Erythroblast (primary cell): Measurements from ENCODE around the gene CSNK2A3.
"Not testable (repeated sequence)": the region's sequence is repeated elsewhere in the genome, so short reads cannot be mapped to it uniquely, and the experiment has no call there.

Experiments used
- DNase-seq, 2 experiments: peaks; one replicate each; lab custom pipeline; 2025; lab: John Stamatoyannopoulos, UW
- GATA1 ChIP-seq: IDR thresholded peaks from 2 replicates; pipeline ENCODE4 v1.6.1; 2011; ENCODE audit warnings: low read depth, mild to moderate bottlenecking, control low read depth, low read length, moderate library complexity
- POLR2A ChIP-seq: IDR thresholded peaks from 2 replicates; pipeline ENCODE4 v1.6.1; 2011; ENCODE audit warnings: mild to moderate bottlenecking, low read length

The CSNK2A3 gene

DNA sequence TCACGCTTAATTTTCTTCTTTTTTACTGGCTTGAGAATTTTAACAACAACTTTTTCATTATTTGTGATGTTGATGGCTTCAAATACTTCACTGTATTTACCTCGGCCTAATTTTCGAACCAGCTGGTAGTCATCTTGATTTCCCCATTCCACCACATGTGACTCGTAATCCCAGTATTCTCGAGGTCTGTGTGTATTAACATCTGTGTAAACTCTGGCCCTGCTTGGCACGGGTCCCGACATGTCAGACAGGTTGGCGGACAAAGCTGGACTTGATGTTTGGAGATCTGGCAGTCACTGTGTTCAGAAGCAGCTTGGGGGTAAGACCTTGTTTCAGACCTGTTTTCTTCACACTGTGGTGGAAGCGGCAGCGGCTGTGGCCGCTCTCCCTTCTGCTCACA, at the start of gene CSNK2A3:
Gene CSNK2A3, minus strand, starts transcription at position 373 of the 400 bp plus-strand sequence. Its CDS starts 131 bp downstream, at position 242.
- not testable (repeated sequence) for DNase-seq

GRCh38 chr11:11401960-11402535, 49.0 kb upstream of the CSNK2A3 start:
- DNase-seq: peak; percentile 86 to 92
- TF ChIP-seq GATA1 (no peak), POLR2A (no peak)

- DNase-seq: peak; percentile 69 to 79
- TF ChIP-seq POLR2A: no peak
- no peak for TF ChIP-seq GATA1
Measured at GRCh38 chr11:11400635-11401232, 47.7 kb upstream of the CSNK2A3 start.

GRCh38 chr11:11400121-11400520, 47.1 kb upstream of the CSNK2A3 start:
- TF ChIP-seq POLR2A: no peak
- no peak for TF ChIP-seq GATA1
- DNase-seq: no peak

DNA sequence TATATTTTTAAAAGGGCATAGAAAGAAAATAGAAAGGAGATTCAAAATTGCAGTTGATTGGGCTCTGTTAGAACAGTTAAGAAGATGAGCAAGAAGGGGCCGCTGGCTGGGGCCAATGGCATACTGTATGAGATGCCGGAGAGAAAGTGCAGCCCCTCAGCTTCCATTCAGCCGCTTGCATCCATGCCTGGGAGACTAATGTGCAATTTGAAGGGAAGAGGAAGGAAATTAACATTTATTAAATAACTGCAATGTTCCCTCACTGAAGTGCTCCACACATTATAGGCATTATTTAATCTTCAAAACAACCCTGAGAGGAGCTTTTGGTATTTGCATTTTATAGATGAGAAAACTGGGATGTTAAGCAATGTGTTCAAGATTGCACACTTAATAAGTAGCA, 44.7 kb upstream of the CSNK2A3 start:
- no peak for DNase-seq
- TF ChIP-seq POLR2A (no peak), GATA1 (no peak)

GRCh38 chr11:11397036-11397415, 44.0 kb upstream of the CSNK2A3 start:
- no peak for TF ChIP-seq POLR2A
- TF ChIP-seq GATA1: no peak
- no peak for DNase-seq

DNA sequence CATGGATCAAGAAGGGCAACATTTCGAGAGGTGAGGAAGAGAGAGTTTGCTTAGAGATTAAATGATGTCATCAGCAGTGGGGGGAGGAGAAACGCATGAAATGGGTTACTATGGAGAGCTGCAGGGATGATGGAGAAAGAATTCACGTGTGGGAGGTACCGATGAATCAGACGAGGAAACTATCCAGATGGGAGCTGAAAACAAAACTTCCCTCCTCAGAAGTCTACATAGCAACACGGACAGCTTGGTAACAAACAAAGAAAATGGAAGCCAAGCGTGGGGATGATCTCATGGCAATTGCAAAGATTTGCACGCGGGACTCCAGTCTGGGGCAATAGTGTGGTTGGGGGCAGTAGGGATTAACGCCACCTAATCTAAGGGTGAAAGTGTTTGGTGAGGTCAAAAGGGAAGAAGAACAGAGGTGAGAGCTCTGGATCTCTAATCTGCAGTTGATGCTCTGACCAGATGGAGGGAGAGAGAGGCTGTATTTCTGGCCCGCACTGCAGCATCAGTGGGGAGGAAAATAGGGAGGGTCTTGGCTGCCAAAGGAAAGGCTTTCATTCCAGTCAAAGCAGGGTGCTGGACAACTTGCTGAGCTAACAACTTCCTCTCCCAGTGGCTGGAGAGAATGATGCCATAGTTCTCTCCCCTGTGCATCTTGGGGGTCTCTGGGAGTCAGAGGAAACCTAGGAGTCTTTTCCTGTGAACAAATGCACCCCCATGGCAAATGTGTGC, 43.4 kb upstream of the CSNK2A3 start:
- no peak for DNase-seq

GRCh38 chr11:11395126-11395525, 42.1 kb upstream of the CSNK2A3 start:
- TF ChIP-seq GATA1: no peak
- no peak for TF ChIP-seq POLR2A
- DNase-seq: no peak

More for the DNA sequence above, 43.4 kb upstream of the CSNK2A3 start:
- TF ChIP-seq POLR2A (no peak), GATA1 (no peak)

DNA sequence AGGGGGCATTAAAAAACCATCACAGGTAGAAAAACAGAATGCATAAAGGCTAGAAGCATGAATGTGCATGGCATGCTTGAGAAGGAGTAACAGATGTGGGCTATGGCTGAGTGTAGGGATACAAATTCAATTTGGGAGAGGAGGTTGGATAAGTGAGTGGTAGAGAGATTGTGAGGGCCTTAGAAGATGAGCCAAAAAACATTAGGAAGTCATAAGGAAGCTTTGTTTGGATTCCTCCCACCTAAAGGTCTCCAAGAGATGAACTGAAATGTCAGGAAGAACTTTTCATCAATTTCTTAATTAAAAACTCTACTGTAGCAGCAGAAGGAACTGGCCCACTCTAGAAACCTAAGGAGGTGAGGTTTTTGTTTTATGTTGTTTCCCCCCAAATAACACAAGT, 41.2 kb upstream of the CSNK2A3 start:
- TF ChIP-seq POLR2A (no peak), GATA1 (no peak)
- no peak for DNase-seq

GRCh38 chr11:11391796-11392463, 38.9 kb upstream of the CSNK2A3 start:
- no peak for DNase-seq
- TF ChIP-seq POLR2A (no peak), GATA1 (no peak)

DNA sequence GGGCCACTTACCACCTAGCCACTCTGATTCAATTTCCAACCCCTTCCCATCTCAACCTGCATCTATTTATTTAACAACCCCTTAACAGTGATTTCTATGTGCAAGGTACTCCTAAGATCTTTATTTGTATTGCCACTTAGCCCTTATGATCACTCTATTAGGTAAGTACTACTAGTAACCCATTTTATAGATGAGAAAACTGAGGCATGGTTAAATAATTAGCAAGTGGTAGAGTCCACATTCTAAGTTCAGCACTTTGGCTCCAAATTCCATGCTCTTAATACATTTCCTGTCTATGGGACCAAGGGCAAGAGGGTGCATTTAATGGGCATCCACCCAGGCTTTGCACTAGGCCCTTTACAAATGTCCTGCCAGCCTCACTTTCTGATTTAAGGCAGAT, 38.1 kb upstream of the CSNK2A3 start:
- TF ChIP-seq GATA1 (no peak), POLR2A (no peak)
- DNase-seq: no peak

DNA sequence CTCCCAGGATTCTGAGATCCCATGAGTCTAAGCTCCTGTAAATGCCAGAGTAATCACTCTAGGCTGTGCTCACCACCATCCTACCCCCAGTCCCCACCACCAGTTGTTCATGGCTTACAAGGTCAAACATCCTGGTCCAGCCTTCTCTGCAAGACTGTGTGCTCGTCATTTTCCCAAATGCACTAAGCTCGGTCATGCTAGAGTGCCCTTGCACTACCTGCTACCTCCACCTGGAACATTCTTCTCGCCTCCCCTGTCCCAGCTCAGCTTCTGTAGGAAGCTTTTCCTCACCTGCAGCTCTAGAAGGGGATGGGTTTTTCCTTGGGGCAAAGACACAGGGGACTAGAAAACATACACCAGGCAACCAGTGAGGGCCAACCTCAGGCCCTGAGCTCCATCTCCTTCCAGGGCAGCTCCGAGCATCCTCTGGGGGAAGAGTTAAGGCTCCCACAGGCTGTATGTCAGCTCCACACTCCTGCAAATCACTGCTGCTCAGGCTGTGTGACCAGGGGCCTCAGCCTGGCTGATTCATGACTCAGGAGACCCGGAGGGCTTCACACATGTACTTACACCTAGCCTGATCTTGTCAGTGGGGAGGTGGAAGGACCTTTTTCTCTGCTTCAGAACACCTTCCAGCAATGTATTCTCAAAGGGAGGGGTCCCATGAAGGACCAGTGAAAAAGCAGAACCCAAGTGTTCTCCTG, 37.2 kb upstream of the CSNK2A3 start:
- TF ChIP-seq GATA1 (no peak), POLR2A (no peak)
- DNase-seq: no peak

DNA sequence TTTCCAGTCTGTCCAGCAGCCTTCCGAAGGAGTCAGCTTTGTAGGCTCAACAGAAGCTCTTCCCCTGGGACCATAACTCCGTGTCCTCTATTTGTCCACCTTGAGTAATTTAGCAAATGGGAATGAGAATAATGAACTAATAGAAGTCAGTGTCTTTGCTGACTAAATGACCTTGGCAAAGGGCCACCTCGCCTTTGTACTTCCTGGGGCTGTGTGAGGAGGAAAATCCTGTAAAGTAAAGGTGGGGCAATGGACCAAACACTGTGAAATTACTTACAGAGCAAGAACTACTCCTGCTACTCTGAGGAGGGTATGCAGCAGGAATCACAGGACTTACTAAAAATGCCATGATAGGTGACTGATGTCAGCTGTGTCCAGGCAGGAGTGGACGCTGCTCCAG, 36.2 kb upstream of the CSNK2A3 start:
- no peak for DNase-seq
- TF ChIP-seq GATA1: no peak
- no peak for TF ChIP-seq POLR2A
